IPS-20b (cell line): ENCODE results near the gene KAT6B.
A peak's percentile ranks its signal among the peaks of the same experiment; 100 is the strongest.

ENCODE experiments used
- H3K27ac ChIP-seq: one replicate; pipeline ENCODE4 v1.5.1; 2013; ENCODE audit warnings: low read length
- H3K27me3 ChIP-seq: 2 replicates; pipeline ENCODE4 v1.6.1; 2013; ENCODE audit warnings: mild to moderate bottlenecking, low read length, inconsistent platforms; ENCODE audit not compliant: insufficient read depth
- H3K36me3 ChIP-seq: 2 replicates; pipeline ENCODE4 v1.6.1; 2013; ENCODE audit warnings: low read depth, mild to moderate bottlenecking, inconsistent platforms, low read length, moderate library complexity; ENCODE audit not compliant: insufficient read depth
- H3K4me1 ChIP-seq: 2 replicates; pipeline ENCODE4 v1.6.1; 2013; ENCODE audit warnings: mild to moderate bottlenecking, control low read depth, inconsistent platforms, low read length, moderate library complexity; ENCODE audit not compliant: insufficient read depth
- H3K4me3 ChIP-seq: 2 replicates; pipeline ENCODE4 v1.5.1; 2013; ENCODE audit warnings: mild to moderate bottlenecking, low read length, inconsistent platforms
- H3K9ac ChIP-seq: 2 replicates; pipeline ENCODE4 v1.6.1; 2013; ENCODE audit warnings: low read depth, mild to moderate bottlenecking, inconsistent platforms, low read length, moderate library complexity
- H3K9me3 ChIP-seq: 2 replicates; pipeline ENCODE4 v1.6.1; 2013; ENCODE audit warnings: mild to moderate bottlenecking, low read depth, low read length, inconsistent platforms; ENCODE audit not compliant: insufficient read depth

KAT6B gene

GRCh38 chr10:74967911-74968666, 141.7 kb downstream of the KAT6B start:
- H3K4me3 ChIP-seq: no peak overlapping the region
- H3K9ac ChIP-seq: peak overlapping the region; percentile 8; the same call in 1 of the 2 replicates
- no peaks in the 10 kb centered on the region for H3K36me3 ChIP-seq
- no peak overlapping the region for H3K27ac ChIP-seq
- no peaks in the 10 kb centered on the region for H3K27me3 ChIP-seq
- peaks cover 18% of the 10 kb centered on the region; the same call in 1 of the 2 replicates for H3K4me1 ChIP-seq
- H3K9me3 ChIP-seq: no peaks in the 10 kb centered on the region

DNA sequence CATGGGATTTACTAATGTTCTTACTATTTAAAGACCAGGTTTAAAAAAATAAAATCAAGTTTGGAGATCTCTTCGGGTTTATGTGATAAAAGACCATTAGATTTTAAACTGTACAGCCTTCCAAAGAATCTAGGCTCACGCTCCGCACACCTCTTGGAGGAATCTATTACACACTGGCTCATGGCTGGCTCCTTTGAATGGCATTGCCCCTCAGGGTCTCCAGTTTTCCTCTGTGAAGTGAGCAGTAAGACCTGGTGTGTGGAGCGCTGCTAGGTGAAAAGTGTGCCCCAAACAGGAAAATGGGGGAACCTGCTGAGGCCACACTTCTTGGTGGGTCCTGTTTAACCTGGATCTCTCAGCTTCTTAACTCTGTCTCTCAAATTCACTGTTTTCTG, 142.3 kb downstream of the KAT6B start:
- H3K27ac ChIP-seq: no peak overlapping the region

DNA sequence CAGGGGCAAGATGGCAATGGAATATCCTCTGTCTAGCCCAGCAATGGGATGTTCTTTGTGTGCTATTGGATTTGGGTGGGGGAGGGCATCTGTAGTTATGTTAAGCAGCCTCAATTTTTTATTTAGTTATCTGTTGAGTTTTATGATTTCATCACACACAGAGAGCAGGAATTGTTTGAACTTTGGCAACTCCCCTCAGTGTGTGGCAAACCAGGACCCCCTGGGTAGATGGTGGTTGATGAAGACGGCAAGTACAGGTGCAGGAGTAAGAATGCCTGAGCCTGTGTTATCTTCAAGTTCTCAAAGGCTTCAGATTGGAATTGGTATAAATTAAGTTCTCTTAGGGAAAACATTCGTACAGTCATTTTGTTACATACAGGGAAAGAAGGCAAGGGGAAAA, 142.7 kb downstream of the KAT6B start:
- no peak overlapping the region for H3K27ac ChIP-seq
- no peaks in the 10 kb centered on the region for H3K27me3 ChIP-seq
- H3K36me3 ChIP-seq: no peaks in the 10 kb centered on the region
- H3K4me3 ChIP-seq: no peak overlapping the region
- peaks cover 18% of the 10 kb centered on the region; the same call in 1 of the 2 replicates for H3K4me1 ChIP-seq
- no peaks in the 10 kb centered on the region for H3K9me3 ChIP-seq
- H3K9ac ChIP-seq: no peak overlapping the region

More for the DNA sequence above, 142.3 kb downstream of the KAT6B start:
- H3K4me3 ChIP-seq: no peak overlapping the region
- peaks cover 18% of the 10 kb centered on the region; the same call in 1 of the 2 replicates for H3K4me1 ChIP-seq
- H3K27me3 ChIP-seq: no peaks in the 10 kb centered on the region
- no peaks in the 10 kb centered on the region for H3K36me3 ChIP-seq
- H3K9ac ChIP-seq: no peak overlapping the region
- H3K9me3 ChIP-seq: no peaks in the 10 kb centered on the region

- peaks cover 18% of the 10 kb centered on the region; the same call in 1 of the 2 replicates for H3K4me1 ChIP-seq
- no peaks in the 10 kb centered on the region for H3K36me3 ChIP-seq
- no peak overlapping the region for H3K27ac ChIP-seq
- no peaks in the 10 kb centered on the region for H3K27me3 ChIP-seq
- H3K9me3 ChIP-seq: no peaks in the 10 kb centered on the region
- no peak overlapping the region for H3K9ac ChIP-seq
- H3K4me3 ChIP-seq: no peak overlapping the region
These were observed 143.1 kb downstream of the KAT6B start for GRCh38 chr10:74969530-74969929.

DNA sequence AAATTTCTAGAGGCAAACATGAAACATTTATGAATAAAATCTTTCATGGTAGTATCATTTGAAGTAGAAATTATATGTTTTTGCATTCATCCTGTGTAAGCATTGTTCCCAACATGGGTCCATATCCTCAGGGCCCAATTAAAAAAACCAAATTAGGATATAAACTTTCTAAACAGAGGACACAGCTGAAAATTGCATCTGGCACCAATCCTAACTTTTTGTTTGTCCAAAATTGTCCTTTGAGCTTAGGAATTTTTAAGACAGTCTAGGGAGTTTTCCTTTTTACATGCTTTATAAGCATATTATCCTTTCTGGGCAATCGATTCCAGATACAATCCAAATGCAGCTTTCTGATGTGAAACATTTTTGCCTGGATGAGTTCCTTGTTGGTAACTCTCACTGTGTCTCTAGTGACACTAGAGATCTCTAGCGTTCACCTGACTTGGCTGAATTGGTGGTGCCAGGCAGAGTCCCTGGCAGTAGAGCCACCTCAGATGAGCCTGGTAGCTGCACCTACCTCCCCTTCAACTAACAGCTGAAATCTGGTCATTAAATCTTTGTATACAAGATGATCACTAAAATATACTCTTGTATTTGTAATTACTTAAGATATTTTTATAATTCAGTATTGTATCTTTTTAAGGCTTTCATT, 147.5 kb downstream of the KAT6B start:
- Histone ChIP-seq H3K27me3 (no peaks in the 10 kb centered on the region), H3K4me3 (no peak overlapping the region), H3K4me1 (peaks cover 5% of the 10 kb centered on the region; the same call in 1 of the 2 replicates), H3K9ac (no peak overlapping the region), H3K27ac (no peak overlapping the region), H3K36me3 (peaks cover 16% of the 10 kb centered on the region; the same call in 1 of the 2 replicates), H3K9me3 (no peaks in the 10 kb centered on the region)

DNA sequence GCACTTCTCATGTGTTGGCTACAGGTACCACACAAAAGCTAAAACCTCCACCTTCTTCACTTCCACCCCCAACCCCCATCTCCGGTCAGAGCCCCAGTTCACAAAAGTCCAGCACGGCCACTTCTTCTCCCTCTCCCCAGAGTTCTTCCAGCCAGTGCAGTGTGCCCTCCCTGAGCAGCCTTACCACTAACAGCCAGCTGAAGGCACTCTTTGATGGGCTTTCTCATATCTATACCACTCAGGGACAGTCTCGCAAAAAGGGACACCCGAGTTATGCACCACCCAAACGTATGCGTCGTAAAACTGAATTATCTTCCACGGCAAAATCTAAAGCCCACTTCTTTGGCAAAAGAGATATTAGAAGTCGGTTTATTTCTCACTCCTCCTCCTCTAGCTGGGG, 149.4 kb downstream of the KAT6B start:
- H3K36me3 ChIP-seq: peaks cover 20% of the 10 kb centered on the region; the same call in 1 of the 2 replicates
- no peaks in the 10 kb centered on the region for H3K9me3 ChIP-seq

DNA sequence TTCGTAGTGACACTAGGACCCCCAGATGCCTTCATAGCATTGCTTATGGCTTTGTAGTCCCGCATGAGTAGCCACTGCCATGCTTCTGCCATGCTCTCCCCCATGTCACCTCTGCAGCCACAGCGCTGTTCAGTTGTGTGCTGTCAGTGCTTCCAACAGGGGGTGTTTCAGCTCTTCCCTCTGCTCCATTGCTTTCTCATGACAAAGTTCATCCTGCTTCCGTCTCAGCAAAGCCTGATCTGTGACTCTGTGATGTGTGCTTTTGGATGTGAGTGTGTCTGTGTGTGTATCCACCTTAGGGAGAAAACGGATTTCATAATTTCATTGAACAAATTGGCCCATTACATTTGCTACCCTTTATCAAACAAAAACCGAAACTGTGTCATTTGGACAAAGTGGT, 150.2 kb downstream of the KAT6B start:
- Histone ChIP-seq H3K27ac (no peak overlapping the region), H3K4me3 (no peak overlapping the region), H3K4me1 (no peaks in the 10 kb centered on the region), H3K36me3 (peaks cover 20% of the 10 kb centered on the region; the same call in 1 of the 2 replicates), H3K9ac (no peak overlapping the region), H3K9me3 (no peaks in the 10 kb centered on the region), H3K27me3 (no peaks in the 10 kb centered on the region)

More for the DNA sequence above, 149.4 kb downstream of the KAT6B start:
- Histone ChIP-seq H3K9ac (no peak overlapping the region), H3K4me1 (no peaks in the 10 kb centered on the region), H3K4me3 (no peak overlapping the region), H3K27me3 (no peaks in the 10 kb centered on the region), H3K27ac (no peak overlapping the region)

DNA sequence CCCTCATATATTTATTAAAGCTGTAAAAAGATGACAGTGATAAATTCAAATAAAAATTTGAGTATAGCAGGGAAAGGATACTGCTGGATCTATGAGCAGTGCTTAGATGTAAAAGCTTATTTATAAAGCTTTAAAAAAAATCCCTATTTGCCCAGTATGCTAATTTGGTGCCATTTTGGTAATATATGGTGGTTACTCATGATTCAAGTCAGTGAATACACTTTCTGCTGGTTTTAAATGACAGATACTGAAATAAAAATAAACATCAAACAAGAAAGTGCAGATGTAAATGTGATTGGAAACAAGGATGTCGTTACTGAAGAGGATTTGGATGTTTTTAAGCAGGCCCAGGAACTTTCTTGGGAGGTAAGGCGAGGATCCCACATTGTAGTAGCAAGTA, 150.7 kb downstream of the KAT6B start:
- Histone ChIP-seq H3K4me1 (no peaks in the 10 kb centered on the region), H3K4me3 (no peak overlapping the region), H3K9ac (no peak overlapping the region), H3K36me3 (peaks cover 23% of the 10 kb centered on the region; the same call in 1 of the 2 replicates), H3K9me3 (no peaks in the 10 kb centered on the region), H3K27ac (no peak overlapping the region), H3K27me3 (no peaks in the 10 kb centered on the region)

DNA sequence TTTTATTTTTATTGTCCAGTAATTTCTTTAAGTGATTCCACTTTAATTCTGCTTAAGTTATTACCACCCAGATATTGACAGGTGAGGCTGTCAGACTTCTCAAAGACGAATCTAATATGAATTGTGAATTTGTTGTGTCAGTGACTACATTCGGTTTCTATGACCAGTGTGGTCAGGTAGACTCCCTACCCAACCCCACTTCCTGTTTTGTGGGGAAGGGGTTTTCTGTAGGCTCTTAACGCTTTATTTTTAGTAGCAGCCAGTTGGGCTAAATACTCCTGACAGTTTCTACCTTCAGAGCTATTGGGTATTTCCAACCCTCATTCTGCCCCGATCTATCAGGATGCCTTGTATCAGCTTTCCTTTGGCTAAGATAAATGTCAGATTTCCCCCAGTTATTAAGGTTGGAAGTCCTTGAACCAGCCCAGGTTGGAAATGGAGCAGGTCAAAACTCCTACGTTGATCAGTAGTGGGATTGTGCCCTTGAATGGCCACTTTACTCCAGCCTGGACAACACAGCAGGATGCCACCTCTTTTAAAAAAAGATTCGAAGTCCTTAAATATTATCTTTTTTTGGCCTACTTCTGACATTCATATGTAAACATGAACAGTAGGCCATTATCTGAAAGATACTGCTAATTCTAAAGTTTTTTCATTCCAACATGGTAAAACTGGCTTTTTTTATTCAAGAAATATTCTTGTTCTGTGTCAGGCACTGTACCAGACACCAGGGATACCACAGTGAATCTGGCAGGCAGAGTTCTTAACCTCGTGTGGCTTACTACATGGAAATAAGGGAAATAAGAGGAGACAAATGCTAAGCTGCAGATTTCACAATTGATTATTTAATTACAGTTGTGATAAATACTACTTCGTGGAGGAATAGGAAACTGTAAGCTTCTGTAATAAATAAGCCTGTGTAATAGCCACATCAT, 151.8 kb downstream of the KAT6B start:
- no peak overlapping the region for H3K9ac ChIP-seq
- no peaks in the 10 kb centered on the region for H3K4me1 ChIP-seq
- H3K9me3 ChIP-seq: no peaks in the 10 kb centered on the region
- H3K36me3 ChIP-seq: peaks cover 28% of the 10 kb centered on the region; the same call in 1 of the 2 replicates
- H3K4me3 ChIP-seq: no peak overlapping the region
- no peaks in the 10 kb centered on the region for H3K27me3 ChIP-seq
- no peak overlapping the region for H3K27ac ChIP-seq

- Histone ChIP-seq H3K9me3 (no peaks in the 10 kb centered on the region), H3K4me3 (no peak overlapping the region), H3K27ac (no peak overlapping the region), H3K4me1 (no peaks in the 10 kb centered on the region), H3K36me3 (peaks cover 18% of the 10 kb centered on the region; the same call in 1 of the 2 replicates), H3K27me3 (no peaks in the 10 kb centered on the region), H3K9ac (no peak overlapping the region)
These were observed 155.6 kb downstream of the KAT6B start for GRCh38 chr10:74981831-74982633.

- Histone ChIP-seq H3K9me3 (no peaks in the 10 kb centered on the region), H3K4me3 (no peak overlapping the region), H3K36me3 (peaks cover 18% of the 10 kb centered on the region; the same call in 1 of the 2 replicates), H3K4me1 (no peaks in the 10 kb centered on the region), H3K9ac (no peak overlapping the region), H3K27me3 (no peaks in the 10 kb centered on the region), H3K27ac (no peak overlapping the region)
These were observed 156.2 kb downstream of the KAT6B start for GRCh38 chr10:74982634-74982982.
